ENCODE measurements around the gene NLRP11. TPM values are rescaled to one million over a fixed set of nuclear protein-coding genes. Genes with fewer than 3 reads are reported as not detected.

NLRP11 gene
- total RNA-seq, 1 donor from 2014 or later = not detected

- Mint-ChIP-seq H3K36me3 (ENCODE audit: low read depth, unreplicated experiment) (no peaks in the 10 kb centered on the region), H3K27me3 (ENCODE audit: unreplicated experiment) (no peaks in the 10 kb centered on the region), H3K4me1 (ENCODE audit: unreplicated experiment) (no peaks in the 10 kb centered on the region), H3K27ac (ENCODE audit: unreplicated experiment) (no peak overlapping the region), H3K9me3 (ENCODE audit: unreplicated experiment) (peaks cover 35% of the 10 kb centered on the region), H3K4me3 (ENCODE audit: unreplicated experiment) (no peak overlapping the region)
- TF ChIP-seq CTCF (IDR thresholded peaks at IDR 0.05; ENCODE audit: unreplicated experiment) = no peak
- DNase-seq (ENCODE audit: low spot score) = no peak
Measured at GRCh38 chr19:55750715-55751114, 81.1 kb downstream of the NLRP11 start.

- H3K27ac Mint-ChIP-seq (ENCODE audit: unreplicated experiment) = no peak within 1 kb of the TSS
- H3K9me3 Mint-ChIP-seq (ENCODE audit: unreplicated experiment) = peaks cover 21% of the 10 kb centered on the region
- peaks cover 11% of the 10 kb centered on the region for H3K36me3 Mint-ChIP-seq (ENCODE audit: low read depth, unreplicated experiment)
- no peak for DNase-seq (ENCODE audit: low spot score)
- TF ChIP-seq CTCF (IDR thresholded peaks at IDR 0.05; ENCODE audit: unreplicated experiment) = no peak
- no peak within 1 kb of the TSS for H3K4me3 Mint-ChIP-seq (ENCODE audit: unreplicated experiment)
- no peaks in the 10 kb centered on the region for H3K27me3 Mint-ChIP-seq (ENCODE audit: unreplicated experiment)
- no peaks in the 10 kb centered on the region for H3K4me1 Mint-ChIP-seq (ENCODE audit: unreplicated experiment)
Measured at GRCh38 chr19:55738302-55738701, 93.5 kb downstream of the NLRP11 start, which contains the start of gene NLRP9. NLRP9 (minus strand) TSS chr19:55738402; CDS start chr19:55738374, 28 bp downstream.

Other genes starting within 250 kb of the NLRP11 start
- gene FIZ1, start 232.5 kb downstream of the NLRP11 start, total RNA-seq (ENCODE audit: unreplicated experiment) = 21.5 TPM
- 9.3 TPM for gene ZNF524, start 231.7 kb downstream of the NLRP11 start, total RNA-seq (ENCODE audit: unreplicated experiment)
- gene ZNF865, start 226.4 kb downstream of the NLRP11 start, total RNA-seq (ENCODE audit: unreplicated experiment) = 14.5 TPM
- gene ZNF784, start 207.4 kb downstream of the NLRP11 start, total RNA-seq (ENCODE audit: unreplicated experiment) = 6.8 TPM
- gene ZNF580, start 191.0 kb downstream of the NLRP11 start, total RNA-seq (ENCODE audit: unreplicated experiment) = 34.0 TPM
- 47.2 TPM for gene ZNF581, start 188.3 kb downstream of the NLRP11 start, total RNA-seq (ENCODE audit: unreplicated experiment)
- 20.1 TPM for gene CCDC106, start 183.8 kb downstream of the NLRP11 start, total RNA-seq (ENCODE audit: unreplicated experiment)
- 219 TPM for gene U2AF2, start 177.0 kb downstream of the NLRP11 start, total RNA-seq (ENCODE audit: unreplicated experiment)
- 250 TPM for gene EPN1, start 156.8 kb downstream of the NLRP11 start, total RNA-seq (ENCODE audit: unreplicated experiment)
- not detected for gene NLRP9, start 93.6 kb downstream of the NLRP11 start, total RNA-seq (ENCODE audit: unreplicated experiment)
- not detected for gene RFPL4A, start 72.9 kb downstream of the NLRP11 start, total RNA-seq (ENCODE audit: unreplicated experiment)
- not detected for gene RFPL4AL1, start 62.9 kb downstream of the NLRP11 start, total RNA-seq (ENCODE audit: unreplicated experiment)
- not detected for gene NLRP4, start 4.5 kb upstream of the NLRP11 start, total RNA-seq (ENCODE audit: unreplicated experiment)
- gene NLRP13, start 100.3 kb upstream of the NLRP11 start, total RNA-seq (ENCODE audit: unreplicated experiment) = not detected
- not detected for gene NLRP8, start 115.8 kb upstream of the NLRP11 start, total RNA-seq (ENCODE audit: unreplicated experiment)
- gene NLRP5, start 154.8 kb upstream of the NLRP11 start, total RNA-seq (ENCODE audit: unreplicated experiment) = not detected